Measurements from ENCODE around the gene TPK1. TPM values are rescaled to one million over a fixed set of nuclear protein-coding genes. Genes with fewer than 3 reads are reported as not detected.

Gene TPK1
- total RNA-seq, 1 experiment from 2014 or later, result 3.3 TPM

GRCh38 chr7:144670218-144670617 is 165.6 kb downstream of the TPK1 start:
- Histone ChIP-seq H3K36me3 (ENCODE audit: control insufficient read depth, insufficient read depth, low read length) (no peaks in the 10 kb centered on the region), H3K4me1 (ENCODE audit: control insufficient read depth, insufficient read depth, low read length) (no peaks in the 10 kb centered on the region), H3K27ac (ENCODE audit: low read length) (no peak overlapping the region), H3K9me3 (ENCODE audit: control insufficient read depth, insufficient read depth, low read depth, low read length) (no peaks in the 10 kb centered on the region), H3K4me3 (ENCODE audit: low read depth in 2 of 2, low read length in 2 of 2) (no peak overlapping the region), H3K27me3 (ENCODE audit: control insufficient read depth, insufficient read depth, low read length) (no peaks in the 10 kb centered on the region)
- ChIA-PET CTCF (interaction anchor here (0.6 to 0.7 kb wide), 2 partner anchors 14 to 231 kb away, joined by 3 read pairs; no protein-coding TSS in a partner anchor), POLR2A (no interaction called here)
- intact Hi-C loops (cut with micrococcal nuclease; ENCODE audit: unreplicated experiment) (no loop called here), in situ Hi-C loops (cut with HindIII; ENCODE audit: low pct_unique_long_range_greater_than_20kb, low sequenced_read_pairs) (no loop called here)
- no peak for ATAC-seq
- no TSS peak for BruUV-seq (replicated peaks)
- DNase-seq (ENCODE audit: low read depth, low spot score), result no peak
- TF ChIP-seq SIN3A (IDR thresholded peaks at IDR 0.05; ENCODE audit: borderline replicate concordance, insufficient read depth, low read depth, low read length) (no peak), POLR2AphosphoS5 (IDR thresholded peaks at IDR 0.05; ENCODE audit: low read depth, low read length) (no peak), TCF7L2 (IDR thresholded peaks at IDR 0.05; ENCODE audit: low read depth, low read length) (no peak), CTCF (IDR thresholded peaks at IDR 0.05) (peak; percentile 13; the same call in 1 of the 2 replicates), REST (IDR thresholded peaks at IDR 0.05; ENCODE audit: insufficient read depth in 1 of 2, low read depth in 2 of 2, low read length in 1 of 2) (no peak)

GRCh38 chr7:144668503-144668902 is 167.3 kb downstream of the TPK1 start:
- in situ Hi-C loops (cut with HindIII; ENCODE audit: low pct_unique_long_range_greater_than_20kb, low sequenced_read_pairs), result no loop called here
- POLR2A ChIA-PET, result no interaction called here
- Histone ChIP-seq H3K4me3 (ENCODE audit: low read depth in 2 of 2, low read length in 2 of 2) (no peak overlapping the region), H3K36me3 (ENCODE audit: control insufficient read depth, insufficient read depth, low read length) (no peaks in the 10 kb centered on the region), H3K4me1 (ENCODE audit: control insufficient read depth, insufficient read depth, low read length) (no peaks in the 10 kb centered on the region), H3K27me3 (ENCODE audit: control insufficient read depth, insufficient read depth, low read length) (no peaks in the 10 kb centered on the region), H3K9me3 (ENCODE audit: control insufficient read depth, insufficient read depth, low read depth, low read length) (no peaks in the 10 kb centered on the region), H3K27ac (ENCODE audit: low read length) (no peak overlapping the region)
- no TSS peak for BruUV-seq (replicated peaks)
- intact Hi-C loops (cut with micrococcal nuclease; ENCODE audit: unreplicated experiment), result no loop called here
- TF ChIP-seq REST (IDR thresholded peaks at IDR 0.05; ENCODE audit: insufficient read depth in 1 of 2, low read depth in 2 of 2, low read length in 1 of 2) (no peak), SIN3A (IDR thresholded peaks at IDR 0.05; ENCODE audit: borderline replicate concordance, insufficient read depth, low read depth, low read length) (no peak), POLR2AphosphoS5 (IDR thresholded peaks at IDR 0.05; ENCODE audit: low read depth, low read length) (no peak), CTCF (IDR thresholded peaks at IDR 0.05) (no peak), TCF7L2 (IDR thresholded peaks at IDR 0.05; ENCODE audit: low read depth, low read length) (no peak)
- ATAC-seq (no peak), DNase-seq (ENCODE audit: low read depth, low spot score) (no peak)
- CTCF ChIA-PET, result no interaction called here

Data from Panc1 (cell line).